ENCODE data around the gene CACHD1.

CACHD1 gene

GRCh38 chr1:64550946-64551605 lies 81.1 kb downstream of the CACHD1 start:
- Mint-ChIP-seq H3K27me3 (peaks cover 3% of the 10 kb centered on the region), H3K4me3 (no peak overlapping the region), H3K9me3 (no peaks in the 10 kb centered on the region), H3K4me1 (ENCODE audit: low read depth) (peaks cover 42% of the 10 kb centered on the region), H3K36me3 (ENCODE audit: low read depth) (no peaks in the 10 kb centered on the region), H3K27ac (peak overlapping the region; percentile 47)
- DNase-seq: no peak

GRCh38 chr1:64553285-64553684 lies 83.4 kb downstream of the CACHD1 start:
- no peak for DNase-seq
- Mint-ChIP-seq H3K27ac (no peak overlapping the region), H3K4me3 (no peak overlapping the region), H3K9me3 (no peaks in the 10 kb centered on the region), H3K27me3 (peaks cover 6% of the 10 kb centered on the region), H3K4me1 (ENCODE audit: low read depth) (peaks cover 41% of the 10 kb centered on the region), H3K36me3 (ENCODE audit: low read depth) (peaks cover under 1% of the 10 kb centered on the region)

GRCh38 chr1:64555947-64556346 lies 86.0 kb downstream of the CACHD1 start:
- Mint-ChIP-seq H3K36me3 (ENCODE audit: low read depth) (peaks cover 5% of the 10 kb centered on the region), H3K9me3 (no peaks in the 10 kb centered on the region), H3K4me1 (ENCODE audit: low read depth) (peaks cover 21% of the 10 kb centered on the region), H3K27me3 (peaks cover 8% of the 10 kb centered on the region), H3K27ac (no peak overlapping the region), H3K4me3 (no peak overlapping the region)
- DNase-seq: no peak

- Mint-ChIP-seq H3K4me3 (no peak overlapping the region), H3K27me3 (peaks cover 5% of the 10 kb centered on the region), H3K27ac (no peak overlapping the region), H3K9me3 (peaks cover 9% of the 10 kb centered on the region), H3K36me3 (ENCODE audit: low read depth) (peaks cover 11% of the 10 kb centered on the region), H3K4me1 (ENCODE audit: low read depth) (no peaks in the 10 kb centered on the region)
- DNase-seq: no peak
Measured at GRCh38 chr1:64561993-64562392, 92.1 kb downstream of the CACHD1 start.

GRCh38 chr1:64563958-64564565 lies 94.1 kb downstream of the CACHD1 start:
- Mint-ChIP-seq H3K27ac (no peak overlapping the region), H3K36me3 (ENCODE audit: low read depth) (peaks cover 6% of the 10 kb centered on the region), H3K9me3 (peaks cover 9% of the 10 kb centered on the region), H3K27me3 (no peaks in the 10 kb centered on the region), H3K4me3 (no peak overlapping the region), H3K4me1 (ENCODE audit: low read depth) (no peaks in the 10 kb centered on the region)
- DNase-seq: no peak

GRCh38 chr1:64564891-64565290 lies 95.0 kb downstream of the CACHD1 start:
- no peaks in the 10 kb centered on the region for H3K4me1 Mint-ChIP-seq (ENCODE audit: low read depth)
- peaks cover 4% of the 10 kb centered on the region for H3K27me3 Mint-ChIP-seq
- peaks cover 9% of the 10 kb centered on the region for H3K9me3 Mint-ChIP-seq
- no peak for DNase-seq
- no peak overlapping the region for H3K27ac Mint-ChIP-seq
- peaks cover 6% of the 10 kb centered on the region for H3K36me3 Mint-ChIP-seq (ENCODE audit: low read depth)
- no peak overlapping the region for H3K4me3 Mint-ChIP-seq

GRCh38 chr1:64567426-64568170 lies 97.7 kb downstream of the CACHD1 start:
- Mint-ChIP-seq H3K9me3 (peaks cover 6% of the 10 kb centered on the region), H3K4me3 (no peak overlapping the region), H3K36me3 (ENCODE audit: low read depth) (peaks cover 3% of the 10 kb centered on the region), H3K27ac (no peak overlapping the region), H3K27me3 (peaks cover 4% of the 10 kb centered on the region), H3K4me1 (ENCODE audit: low read depth) (no peaks in the 10 kb centered on the region)
- DNase-seq: no peak

GRCh38 chr1:64568171-64568450 lies 98.2 kb downstream of the CACHD1 start:
- Mint-ChIP-seq H3K4me1 (ENCODE audit: low read depth) (no peaks in the 10 kb centered on the region), H3K9me3 (peaks cover 1% of the 10 kb centered on the region), H3K36me3 (ENCODE audit: low read depth) (no peaks in the 10 kb centered on the region), H3K4me3 (no peak overlapping the region), H3K27ac (no peak overlapping the region), H3K27me3 (peaks cover 4% of the 10 kb centered on the region)
- DNase-seq: no peak

GRCh38 chr1:64569411-64569810 lies 99.5 kb downstream of the CACHD1 start:
- H3K27ac Mint-ChIP-seq: no peak overlapping the region
- H3K9me3 Mint-ChIP-seq: no peaks in the 10 kb centered on the region
- H3K27me3 Mint-ChIP-seq: peaks cover 4% of the 10 kb centered on the region
- H3K4me1 Mint-ChIP-seq (ENCODE audit: low read depth): no peaks in the 10 kb centered on the region
- no peak overlapping the region for H3K4me3 Mint-ChIP-seq
- no peak for DNase-seq
- H3K36me3 Mint-ChIP-seq (ENCODE audit: low read depth): no peaks in the 10 kb centered on the region

- no peak for DNase-seq
- no peaks in the 10 kb centered on the region for H3K9me3 Mint-ChIP-seq
- no peaks in the 10 kb centered on the region for H3K4me1 Mint-ChIP-seq (ENCODE audit: low read depth)
- no peaks in the 10 kb centered on the region for H3K36me3 Mint-ChIP-seq (ENCODE audit: low read depth)
- H3K27me3 Mint-ChIP-seq: peaks cover 4% of the 10 kb centered on the region
- H3K27ac Mint-ChIP-seq: no peak overlapping the region
- H3K4me3 Mint-ChIP-seq: no peak overlapping the region
Measured at GRCh38 chr1:64570267-64570855, 100.4 kb downstream of the CACHD1 start.

GRCh38 chr1:64572222-64572900 lies 102.4 kb downstream of the CACHD1 start:
- DNase-seq: no peak
- Mint-ChIP-seq H3K9me3 (no peaks in the 10 kb centered on the region), H3K36me3 (ENCODE audit: low read depth) (no peaks in the 10 kb centered on the region), H3K4me3 (no peak overlapping the region), H3K27me3 (peaks cover 4% of the 10 kb centered on the region), H3K4me1 (ENCODE audit: low read depth) (no peaks in the 10 kb centered on the region), H3K27ac (no peak overlapping the region)

- no peak overlapping the region for H3K27ac Mint-ChIP-seq
- H3K9me3 Mint-ChIP-seq: no peaks in the 10 kb centered on the region
- no peaks in the 10 kb centered on the region for H3K4me1 Mint-ChIP-seq (ENCODE audit: low read depth)
- H3K36me3 Mint-ChIP-seq (ENCODE audit: low read depth): no peaks in the 10 kb centered on the region
- no peak overlapping the region for H3K4me3 Mint-ChIP-seq
- peaks cover 2% of the 10 kb centered on the region for H3K27me3 Mint-ChIP-seq
- no peak for DNase-seq
Measured at GRCh38 chr1:64574301-64574700, 104.4 kb downstream of the CACHD1 start.

- DNase-seq: no peak
- Mint-ChIP-seq H3K4me1 (ENCODE audit: low read depth) (no peaks in the 10 kb centered on the region), H3K36me3 (ENCODE audit: low read depth) (no peaks in the 10 kb centered on the region), H3K27ac (no peak overlapping the region), H3K9me3 (no peaks in the 10 kb centered on the region), H3K4me3 (no peak overlapping the region), H3K27me3 (no peaks in the 10 kb centered on the region)
Measured at GRCh38 chr1:64575881-64576676, 106.2 kb downstream of the CACHD1 start.

Data from activated T-cell treated with anti-CD3 and anti-CD28 coated beads, Interleukin-2, amount 50 U/mL, for 24 hours (primary cell).